PC-3 (cell line): ENCODE measurements around the gene UCN3.

ENCODE experiments used
- EZH2 ChIP-seq: fragments of 300-600 bp; sonication (generic); IDR thresholded peaks from one replicate; pipeline ENCODE4 v1.6.1; 2017; ENCODE audit warnings: antibody characterized with exemption, mild to moderate bottlenecking, low read length; ENCODE audit not compliant: unreplicated experiment
- EZH2phosphoT487 ChIP-seq: fragments of 300-600 bp; sonication (generic); IDR thresholded peaks from 2 replicates; pipeline ENCODE4 v1.6.1; 2018; ENCODE audit warnings: mild to moderate bottlenecking, antibody characterized with exemption, low read length, borderline replicate concordance
- TF ChIP-seq, protein P1 (sequence below): fragments of 300-600 bp; sonication (generic); conservative IDR thresholded peaks from 2 replicates; pipeline ENCODE4 v1.5.1; 2017; ENCODE audit warnings: antibody characterized with exemption, low read depth, mild to moderate bottlenecking, low read length

DNA sequence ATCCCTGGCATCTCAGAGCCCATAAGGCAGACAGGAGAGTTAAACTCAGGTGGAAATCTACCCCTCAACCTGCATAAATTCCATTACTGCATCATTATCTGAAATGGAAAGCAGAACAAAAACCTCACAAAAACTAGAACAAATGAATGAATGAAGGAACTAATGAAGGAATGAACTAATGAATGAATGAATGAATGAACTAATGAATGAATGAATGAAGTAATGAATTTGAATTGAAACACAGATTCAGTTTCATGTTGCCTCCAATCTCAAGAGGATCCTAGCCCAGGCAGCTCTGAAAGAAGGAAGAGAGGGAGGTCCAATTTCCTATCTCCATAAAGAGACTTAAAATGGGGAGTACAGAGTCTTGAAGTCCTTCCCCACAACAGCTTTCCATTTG is 1.9 kb upstream of the UCN3 start:
- TF ChIP-seq, protein P1, sequence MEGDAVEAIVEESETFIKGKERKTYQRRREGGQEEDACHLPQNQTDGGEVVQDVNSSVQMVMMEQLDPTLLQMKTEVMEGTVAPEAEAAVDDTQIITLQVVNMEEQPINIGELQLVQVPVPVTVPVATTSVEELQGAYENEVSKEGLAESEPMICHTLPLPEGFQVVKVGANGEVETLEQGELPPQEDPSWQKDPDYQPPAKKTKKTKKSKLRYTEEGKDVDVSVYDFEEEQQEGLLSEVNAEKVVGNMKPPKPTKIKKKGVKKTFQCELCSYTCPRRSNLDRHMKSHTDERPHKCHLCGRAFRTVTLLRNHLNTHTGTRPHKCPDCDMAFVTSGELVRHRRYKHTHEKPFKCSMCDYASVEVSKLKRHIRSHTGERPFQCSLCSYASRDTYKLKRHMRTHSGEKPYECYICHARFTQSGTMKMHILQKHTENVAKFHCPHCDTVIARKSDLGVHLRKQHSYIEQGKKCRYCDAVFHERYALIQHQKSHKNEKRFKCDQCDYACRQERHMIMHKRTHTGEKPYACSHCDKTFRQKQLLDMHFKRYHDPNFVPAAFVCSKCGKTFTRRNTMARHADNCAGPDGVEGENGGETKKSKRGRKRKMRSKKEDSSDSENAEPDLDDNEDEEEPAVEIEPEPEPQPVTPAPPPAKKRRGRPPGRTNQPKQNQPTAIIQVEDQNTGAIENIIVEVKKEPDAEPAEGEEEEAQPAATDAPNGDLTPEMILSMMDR = no peak
- TF ChIP-seq EZH2phosphoT487 (no peak), EZH2 (no peak)
